ENCODE measurements around the gene SYT17. TPM values are rescaled to one million over a fixed set of nuclear protein-coding genes. Genes with fewer than 3 reads are reported as not detected.

Gene SYT17
- total and polyA plus RNA-seq, 11 donors, result 0.23 to 5.2 (median 0.66) TPM

DNA sequence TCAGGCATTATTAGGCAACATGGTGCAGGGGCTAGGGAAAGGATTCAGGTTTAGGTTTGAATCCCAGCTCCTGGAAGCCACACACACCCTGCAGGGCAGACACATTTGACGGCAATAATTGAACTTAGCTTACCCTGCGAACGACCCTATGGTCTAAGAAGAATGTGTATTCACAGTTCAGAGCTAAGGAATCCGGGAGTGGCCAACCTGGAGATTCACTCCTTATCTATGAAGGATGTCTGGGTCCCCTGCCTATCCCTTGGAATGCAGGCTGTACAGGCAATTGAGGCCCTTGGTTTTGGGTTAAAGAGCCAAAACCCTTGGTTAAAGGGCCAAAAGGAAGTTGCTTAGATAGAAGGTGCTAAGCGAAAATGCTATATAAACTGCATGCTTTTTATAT lies 2.9 kb upstream of the SYT17 start:
- WGBS, 4 donors, result 71 to 95% (median 83%) methylated on average over 4 to 5 of the region's 5 CpGs
- intact Hi-C loops (cut with DNase I), result loop anchor here in 7 of 10 donors (5.0 to 10.0 kb wide), 6 partner anchors 50 to 337 kb away; partner anchors contain the start of gene ITPRIPL2 (in 1 of the 7)
- peaks cover 0 to 35% (median 15%) of the 10 kb centered on the region in 9 donors for H3K27me3 ChIP-seq
- ATAC-seq, result no peak
- H3K9me3 ChIP-seq, result no peaks in the 10 kb centered on the region
- H3K36me3 ChIP-seq, result no peaks in the 10 kb centered on the region
- peaks cover 0 to 21% (median 6%) of the 10 kb centered on the region in 12 donors for H3K4me1 ChIP-seq
- H3K27ac ChIP-seq, result no peak overlapping the region
- no peak overlapping the region for H3K4me3 ChIP-seq
- no peak for DNase-seq
- TF ChIP-seq POLR2A (IDR thresholded peaks at IDR 0.05), result no peak
- TF ChIP-seq, protein P1, sequence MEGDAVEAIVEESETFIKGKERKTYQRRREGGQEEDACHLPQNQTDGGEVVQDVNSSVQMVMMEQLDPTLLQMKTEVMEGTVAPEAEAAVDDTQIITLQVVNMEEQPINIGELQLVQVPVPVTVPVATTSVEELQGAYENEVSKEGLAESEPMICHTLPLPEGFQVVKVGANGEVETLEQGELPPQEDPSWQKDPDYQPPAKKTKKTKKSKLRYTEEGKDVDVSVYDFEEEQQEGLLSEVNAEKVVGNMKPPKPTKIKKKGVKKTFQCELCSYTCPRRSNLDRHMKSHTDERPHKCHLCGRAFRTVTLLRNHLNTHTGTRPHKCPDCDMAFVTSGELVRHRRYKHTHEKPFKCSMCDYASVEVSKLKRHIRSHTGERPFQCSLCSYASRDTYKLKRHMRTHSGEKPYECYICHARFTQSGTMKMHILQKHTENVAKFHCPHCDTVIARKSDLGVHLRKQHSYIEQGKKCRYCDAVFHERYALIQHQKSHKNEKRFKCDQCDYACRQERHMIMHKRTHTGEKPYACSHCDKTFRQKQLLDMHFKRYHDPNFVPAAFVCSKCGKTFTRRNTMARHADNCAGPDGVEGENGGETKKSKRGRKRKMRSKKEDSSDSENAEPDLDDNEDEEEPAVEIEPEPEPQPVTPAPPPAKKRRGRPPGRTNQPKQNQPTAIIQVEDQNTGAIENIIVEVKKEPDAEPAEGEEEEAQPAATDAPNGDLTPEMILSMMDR (IDR thresholded peaks at IDR 0.05), result no peak

DNA sequence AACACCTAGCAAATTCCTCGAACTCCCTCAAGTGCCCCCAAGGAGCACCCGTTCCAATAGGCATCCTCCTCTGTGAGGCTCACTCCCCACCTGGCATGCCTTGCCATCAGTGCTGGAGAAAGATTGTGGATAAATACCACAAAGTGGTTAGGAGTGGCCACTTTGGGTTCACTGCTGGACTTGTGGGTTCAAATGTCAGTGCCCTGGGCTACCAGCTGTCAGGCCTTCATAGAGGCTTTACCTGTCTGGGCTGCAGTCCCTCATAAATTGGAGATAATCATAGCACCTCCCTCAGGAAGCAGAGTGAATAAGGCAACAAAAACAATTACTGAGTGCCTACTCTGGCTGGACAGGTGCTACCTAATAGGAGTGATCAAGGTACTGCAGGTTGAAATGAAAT lies 1.5 kb upstream of the SYT17 start:
- WGBS, 4 donors, result 68 to 81% (median 74%) methylated on average over 2 of the region's 2 CpGs
- Histone ChIP-seq H3K9me3 (no peaks in the 10 kb centered on the region), H3K4me1 (peaks cover 0 to 21% (median 6%) of the 10 kb centered on the region in 12 donors), H3K4me3 (no peak overlapping the region), H3K36me3 (no peaks in the 10 kb centered on the region), H3K27me3 (peaks cover 0 to 35% (median 15%) of the 10 kb centered on the region in 9 donors), H3K27ac (no peak overlapping the region)
- DNase-seq, result no peak
- ATAC-seq, result no peak
- intact Hi-C loops (cut with DNase I), result loop anchor here in 8 of 10 donors (2.0 to 10.0 kb wide), 8 partner anchors 52 to 336 kb away; partner anchors contain the start of gene ITPRIPL2 (in 1 of the 8)
- TF ChIP-seq, protein P1 (IDR thresholded peaks at IDR 0.05), result no peak
- TF ChIP-seq POLR2A (IDR thresholded peaks at IDR 0.05), result no peak

DNA sequence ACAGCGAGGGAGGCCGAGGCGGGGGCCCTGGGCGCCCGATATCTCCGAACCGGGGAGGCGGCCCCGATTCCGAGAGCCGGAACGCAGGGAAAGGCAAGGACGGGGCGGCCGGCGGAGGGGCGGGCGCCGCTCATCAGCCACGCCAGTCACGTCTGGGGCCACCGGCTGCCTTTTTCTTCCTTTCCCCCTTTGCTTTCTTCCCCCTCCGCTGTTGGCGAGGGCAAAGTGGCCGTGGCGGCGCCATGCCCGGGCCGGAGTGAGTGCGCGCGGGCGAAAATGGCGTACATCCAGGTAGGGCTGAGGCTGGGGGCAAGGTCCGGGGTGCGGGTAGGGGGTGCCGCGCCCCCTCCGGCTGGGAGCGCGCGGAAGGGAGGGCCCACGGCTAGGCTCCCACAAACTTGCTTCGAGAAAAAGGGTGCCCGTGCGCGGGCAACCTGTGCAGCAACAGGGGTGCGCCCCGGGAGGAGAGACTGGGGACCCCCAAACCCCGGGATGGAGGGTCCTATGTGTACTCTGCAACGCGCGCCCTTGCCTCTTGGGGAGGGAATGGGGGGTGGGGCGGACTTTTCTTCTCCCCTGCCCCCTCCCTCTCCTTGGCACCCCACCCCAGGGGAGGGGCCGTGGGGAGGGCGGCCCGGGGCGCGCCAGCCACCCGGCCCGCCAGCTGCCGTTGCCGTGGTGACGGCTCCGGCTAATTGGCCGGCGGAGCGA lies 486 bp downstream of the SYT17 start:
- Histone ChIP-seq H3K27ac (peak overlapping the region in 8 of 12 donors; percentile 9 to 63 (median 45)), H3K36me3 (no peaks in the 10 kb centered on the region), H3K27me3 (peaks cover 0 to 35% (median 15%) of the 10 kb centered on the region in 9 donors), H3K4me3 (peak overlapping the region; percentile 43 to 69 (median 58)), H3K9me3 (no peaks in the 10 kb centered on the region), H3K4me1 (peaks cover 0 to 21% (median 6%) of the 10 kb centered on the region in 12 donors)
- DNase-seq (peak in 4 of 5 donors; percentile 22 to 56 (median 28)), ATAC-seq (peak in 3 of 4 donors; percentile 8 to 64 (median 47))
- 0 to 4% (median 1%) methylated on average over 22 to 68 of the region's 68 CpGs for whole genome bisulfite sequencing, 4 donors
- intact Hi-C loops (cut with DNase I), result loop anchor here in 7 of 10 donors (5.0 to 10.0 kb wide), 6 partner anchors 54 to 334 kb away; partner anchors contain the start of gene ITPRIPL2 (in 1 of the 7)
- no peak for TF ChIP-seq POLR2A (IDR thresholded peaks at IDR 0.05)
- TF ChIP-seq, protein P1 (IDR thresholded peaks at IDR 0.05), result no peak

DNA sequence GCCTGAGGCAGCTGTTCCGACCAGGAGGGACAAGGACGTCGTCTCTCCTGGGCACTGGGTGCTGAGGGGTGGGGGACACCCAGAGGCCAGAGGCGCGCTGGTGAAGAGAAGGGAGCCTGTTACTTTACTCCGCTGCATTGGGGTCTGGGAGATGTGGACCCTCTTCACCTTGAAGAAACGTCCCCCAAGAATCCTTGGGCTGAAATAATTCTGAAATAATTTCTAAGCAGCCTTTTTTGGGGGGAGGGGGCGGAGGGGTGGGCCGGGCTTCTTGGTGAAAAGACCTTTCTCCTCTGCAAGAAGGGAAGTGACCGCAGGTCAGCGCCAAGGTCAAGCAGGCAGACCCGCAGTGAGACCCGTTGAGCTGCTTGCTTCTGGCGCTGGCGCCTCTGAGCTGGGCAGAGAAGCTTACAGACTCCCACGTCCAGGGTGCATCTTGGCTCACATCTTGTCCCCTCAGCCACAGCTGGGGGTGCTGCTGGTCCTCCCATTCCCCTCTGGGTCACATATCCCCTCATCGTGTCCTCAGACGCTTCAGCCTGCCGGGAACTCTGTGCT lies 1.1 kb downstream of the SYT17 start:
- ATAC-seq, result no peak
- Histone ChIP-seq H3K27ac (peak overlapping the region in 4 of 12 donors; percentile 38 to 63 (median 57)), H3K9me3 (no peaks in the 10 kb centered on the region), H3K27me3 (peaks cover 0 to 35% (median 15%) of the 10 kb centered on the region in 9 donors), H3K4me3 (peak overlapping the region in 10 of 12 donors; percentile 46 to 69 (median 60)), H3K4me1 (peaks cover 0 to 21% (median 6%) of the 10 kb centered on the region in 12 donors), H3K36me3 (no peaks in the 10 kb centered on the region)
- 23 to 29% (median 28%) methylated on average over 13 to 19 of the region's 19 CpGs for WGBS, 4 donors
- no peak for TF ChIP-seq POLR2A (IDR thresholded peaks at IDR 0.05)
- intact Hi-C loops (cut with DNase I), result loop anchor here in 7 of 10 donors (5.0 to 10.0 kb wide), 6 partner anchors 54 to 333 kb away; partner anchors contain the start of gene ITPRIPL2 (in 1 of the 7)
- DNase-seq, result no peak
